GM12873 (cell line): Measurements from ENCODE around the gene MMS19.

Source experiments
- TF ChIP-seq, protein P1 (sequence below): IDR thresholded peaks from 2 replicates; pipeline ENCODE4 v1.5.1; 2012; ENCODE audit warnings: low read depth, mild to moderate bottlenecking, moderate library complexity, low read length, control low read depth; ENCODE audit not compliant: insufficient read depth; ENCODE audit errors: missing control alignments

MMS19 gene

DNA sequence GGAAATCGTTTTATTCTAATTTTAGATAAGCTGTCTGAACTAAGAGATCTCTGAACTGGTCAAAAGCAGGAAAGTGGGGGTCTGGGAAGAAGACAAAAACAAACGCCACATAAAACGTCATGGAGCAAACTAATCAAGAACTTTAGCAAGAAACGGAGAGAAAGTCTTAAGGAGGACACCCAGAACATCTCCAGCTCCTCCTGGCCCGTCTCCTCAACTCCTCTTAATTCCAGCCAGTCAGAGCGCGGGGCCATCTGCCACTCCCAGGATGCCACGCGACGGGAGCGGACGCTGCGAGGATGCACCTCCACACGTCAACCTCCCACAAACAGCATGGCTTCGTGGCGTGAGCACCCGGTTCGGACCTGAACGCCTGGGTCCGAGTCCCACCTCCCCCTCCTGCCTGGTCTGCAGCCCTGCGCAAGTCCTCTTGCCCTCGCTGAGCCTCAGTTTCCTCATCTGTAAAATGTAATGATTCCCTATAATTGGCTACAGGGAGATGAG is 598 bp downstream of the MMS19 start:
- TF ChIP-seq, protein P1, sequence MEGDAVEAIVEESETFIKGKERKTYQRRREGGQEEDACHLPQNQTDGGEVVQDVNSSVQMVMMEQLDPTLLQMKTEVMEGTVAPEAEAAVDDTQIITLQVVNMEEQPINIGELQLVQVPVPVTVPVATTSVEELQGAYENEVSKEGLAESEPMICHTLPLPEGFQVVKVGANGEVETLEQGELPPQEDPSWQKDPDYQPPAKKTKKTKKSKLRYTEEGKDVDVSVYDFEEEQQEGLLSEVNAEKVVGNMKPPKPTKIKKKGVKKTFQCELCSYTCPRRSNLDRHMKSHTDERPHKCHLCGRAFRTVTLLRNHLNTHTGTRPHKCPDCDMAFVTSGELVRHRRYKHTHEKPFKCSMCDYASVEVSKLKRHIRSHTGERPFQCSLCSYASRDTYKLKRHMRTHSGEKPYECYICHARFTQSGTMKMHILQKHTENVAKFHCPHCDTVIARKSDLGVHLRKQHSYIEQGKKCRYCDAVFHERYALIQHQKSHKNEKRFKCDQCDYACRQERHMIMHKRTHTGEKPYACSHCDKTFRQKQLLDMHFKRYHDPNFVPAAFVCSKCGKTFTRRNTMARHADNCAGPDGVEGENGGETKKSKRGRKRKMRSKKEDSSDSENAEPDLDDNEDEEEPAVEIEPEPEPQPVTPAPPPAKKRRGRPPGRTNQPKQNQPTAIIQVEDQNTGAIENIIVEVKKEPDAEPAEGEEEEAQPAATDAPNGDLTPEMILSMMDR: no peak

DNA sequence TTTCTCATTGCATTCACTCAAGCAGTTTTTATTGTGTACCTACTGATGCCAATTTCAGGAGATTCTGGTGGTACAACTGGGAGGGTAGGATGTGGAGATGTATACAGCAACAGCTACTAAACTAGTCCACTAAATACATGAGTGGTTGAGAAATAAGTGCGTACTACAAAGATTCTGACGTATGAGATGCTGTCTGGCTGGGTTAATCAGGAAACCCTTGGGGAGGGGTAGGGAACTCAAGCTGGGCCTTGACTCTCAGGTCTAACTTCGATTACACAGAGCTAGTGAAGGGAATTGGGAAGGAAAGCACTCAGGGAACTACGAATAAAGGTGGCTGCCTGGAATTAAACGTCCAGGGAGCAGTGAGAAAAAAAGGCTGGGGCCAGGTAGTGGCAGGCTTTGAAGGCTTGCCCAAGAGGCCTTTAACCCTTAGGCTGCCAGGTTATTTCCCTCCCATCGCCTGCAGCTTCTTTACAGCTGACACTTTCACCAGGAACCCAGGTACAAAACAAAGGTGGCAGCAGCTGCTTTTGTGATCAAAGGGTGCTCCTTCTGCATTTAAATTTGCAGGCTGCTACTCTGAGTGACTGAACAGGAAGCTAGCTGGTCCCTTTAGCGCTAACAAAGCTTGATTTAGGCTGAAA is 3.2 kb downstream of the MMS19 start:
- TF ChIP-seq, protein P1: no peak

DNA sequence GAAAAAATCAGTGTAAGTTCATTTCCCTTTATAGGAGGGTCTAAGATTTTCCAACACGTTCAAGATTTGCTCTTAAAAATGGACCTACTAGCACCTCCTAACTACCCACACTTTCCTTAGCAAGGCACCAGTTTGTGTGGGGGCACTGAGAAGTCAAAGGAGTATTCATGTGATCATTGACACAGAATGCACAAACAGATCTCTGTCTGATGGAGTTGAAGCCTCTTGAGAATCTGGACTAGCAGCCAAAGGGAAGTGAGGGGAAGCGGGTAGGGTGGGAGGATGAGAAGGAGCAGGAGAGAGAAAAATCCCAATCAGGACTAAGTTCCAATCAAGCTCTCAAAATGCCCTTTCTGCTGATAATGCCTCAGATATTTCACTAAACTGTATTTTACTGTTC is 4.1 kb downstream of the MMS19 start:
- TF ChIP-seq, protein P1: no peak

DNA sequence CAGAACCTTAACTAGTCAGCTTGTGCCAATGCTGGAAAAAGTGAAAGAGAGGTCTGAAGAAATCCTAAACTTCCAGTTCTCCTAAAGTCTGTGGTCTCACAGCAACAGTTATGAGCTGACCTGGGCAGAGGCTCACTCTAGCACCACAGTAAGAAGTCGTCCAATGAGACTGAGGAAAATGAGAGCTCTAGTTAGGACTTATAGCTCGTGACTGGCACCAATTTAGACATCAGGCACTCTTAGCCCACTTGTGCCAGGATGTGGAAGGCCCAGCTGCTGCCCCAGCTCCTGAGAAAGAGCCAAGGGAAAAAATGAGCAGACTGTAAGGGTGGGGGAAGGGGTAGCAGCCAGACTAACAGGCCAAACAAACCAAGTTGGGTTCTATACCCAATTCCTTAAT is 7.6 kb downstream of the MMS19 start:
- TF ChIP-seq, protein P1: no peak

DNA sequence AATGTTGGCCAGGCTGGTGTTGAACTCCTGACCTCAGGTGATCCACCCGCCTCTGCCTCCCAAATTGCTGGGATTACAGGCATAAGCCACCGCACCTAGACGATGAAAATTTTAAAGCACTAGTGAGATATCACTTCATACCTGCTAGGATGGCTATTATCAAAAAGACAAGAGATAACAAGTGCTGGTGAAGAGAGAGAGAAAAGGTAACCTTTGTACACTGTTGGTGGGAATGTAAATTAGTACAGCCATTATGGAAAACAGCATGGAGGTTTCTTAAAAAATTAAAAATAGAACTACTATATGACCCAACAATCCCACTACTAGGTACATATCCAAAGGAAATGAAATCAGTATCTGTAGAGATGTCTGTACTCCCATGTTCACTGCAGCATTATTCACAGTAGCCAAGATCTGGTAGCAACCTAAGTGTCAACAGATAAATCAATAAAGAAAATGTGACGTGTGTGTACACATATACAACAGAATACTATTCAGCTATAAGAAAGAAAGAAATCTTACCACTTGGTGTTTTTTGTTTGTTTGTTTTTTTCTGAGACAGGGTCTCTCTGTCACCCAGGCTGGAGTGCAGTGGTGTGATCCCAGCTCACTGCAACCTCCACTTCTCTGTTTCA is 12.5 kb downstream of the MMS19 start:
- TF ChIP-seq, protein P1: no peak

DNA sequence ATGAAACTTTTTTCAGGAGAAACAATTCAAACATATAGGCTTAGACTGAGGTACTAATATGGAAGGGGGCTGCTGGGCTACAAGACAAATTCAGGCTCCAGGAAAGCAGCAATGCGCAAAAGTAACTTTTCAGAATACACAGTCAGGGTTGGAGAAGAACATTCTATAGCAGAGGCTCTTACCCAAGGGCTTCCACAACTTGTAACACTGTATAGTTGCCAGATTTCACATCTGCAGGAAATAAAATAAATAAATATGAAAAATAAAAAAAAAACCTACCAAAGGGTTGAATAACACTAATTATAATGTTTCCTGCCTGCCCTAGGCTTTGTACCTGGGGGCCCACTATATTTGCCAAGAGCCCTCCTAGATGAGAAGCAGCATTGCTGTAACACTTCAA is 14.3 kb downstream of the MMS19 start:
- TF ChIP-seq, protein P1: no peak

DNA sequence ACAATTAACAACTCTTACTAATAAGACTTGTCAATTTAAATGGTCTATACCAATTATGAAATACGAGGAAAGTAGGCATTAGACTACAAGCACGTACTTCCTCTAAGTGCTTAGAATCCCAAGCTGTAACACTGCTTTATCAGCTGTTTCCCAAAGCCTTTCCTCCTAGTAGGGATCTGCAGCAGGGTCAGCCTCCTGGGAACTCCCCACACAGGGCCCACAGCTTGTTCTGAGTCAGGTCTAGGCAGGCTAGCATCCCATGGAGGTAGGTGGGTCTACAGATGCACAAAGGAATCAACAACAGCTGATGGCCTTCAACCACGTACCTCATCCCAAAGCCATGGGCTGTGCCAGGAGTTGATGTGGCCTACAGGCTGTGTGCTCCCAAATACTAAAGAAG is 14.7 kb downstream of the MMS19 start:
- TF ChIP-seq, protein P1: no peak
